ENCODE data around the gene MET.

The MET gene

DNA sequence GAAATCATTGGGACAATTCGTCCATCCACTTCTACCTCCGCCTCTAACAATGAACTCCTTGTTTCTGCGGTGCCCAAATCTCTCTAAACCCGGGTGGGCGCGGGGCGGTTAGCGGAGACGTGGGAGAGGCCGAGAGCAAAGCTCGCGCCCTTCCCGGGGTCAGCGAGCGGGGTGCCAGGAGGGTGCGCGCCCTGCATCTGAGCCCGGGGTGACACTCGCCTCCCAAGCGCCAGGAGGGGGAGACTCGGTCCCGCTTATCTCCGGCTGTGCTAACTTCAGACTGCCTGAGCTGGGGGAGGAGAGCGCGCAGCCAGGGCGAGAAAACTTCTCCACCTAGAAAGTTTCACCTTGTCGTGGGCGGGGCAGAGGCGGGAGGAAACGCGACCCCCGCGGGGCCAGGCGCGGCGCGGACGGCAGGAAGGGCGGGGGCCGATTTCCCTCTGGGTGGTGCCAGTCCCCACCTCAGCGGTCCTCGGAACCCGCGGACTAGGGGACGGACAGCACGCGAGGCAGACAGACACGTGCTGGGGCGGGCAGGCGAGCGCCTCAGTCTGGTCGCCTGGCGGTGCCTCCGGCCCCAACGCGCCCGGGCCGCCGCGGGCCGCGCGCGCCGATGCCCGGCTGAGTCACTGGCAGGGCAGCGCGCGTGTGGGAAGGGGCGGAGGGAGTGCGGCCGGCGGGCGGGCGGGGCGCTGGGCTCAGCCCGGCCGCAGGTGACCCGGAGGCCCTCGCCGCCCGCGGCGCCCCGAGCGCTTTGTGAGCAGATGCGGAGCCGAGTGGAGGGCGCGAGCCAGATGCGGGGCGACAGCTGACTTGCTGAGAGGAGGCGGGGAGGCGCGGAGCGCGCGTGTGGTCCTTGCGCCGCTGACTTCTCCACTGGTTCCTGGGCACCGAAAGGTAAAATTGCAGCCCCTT is at the start of gene MET:
MET (plus strand) TSS at position 516 of the 915 bp plus-strand sequence. CDS start 26,889 bp downstream, outside the sequence.
- in situ Hi-C loops (cut with MboI; ENCODE audit: low sequenced_read_pairs, unreplicated experiment): no loop called here
- TF ChIP-seq, protein P1, sequence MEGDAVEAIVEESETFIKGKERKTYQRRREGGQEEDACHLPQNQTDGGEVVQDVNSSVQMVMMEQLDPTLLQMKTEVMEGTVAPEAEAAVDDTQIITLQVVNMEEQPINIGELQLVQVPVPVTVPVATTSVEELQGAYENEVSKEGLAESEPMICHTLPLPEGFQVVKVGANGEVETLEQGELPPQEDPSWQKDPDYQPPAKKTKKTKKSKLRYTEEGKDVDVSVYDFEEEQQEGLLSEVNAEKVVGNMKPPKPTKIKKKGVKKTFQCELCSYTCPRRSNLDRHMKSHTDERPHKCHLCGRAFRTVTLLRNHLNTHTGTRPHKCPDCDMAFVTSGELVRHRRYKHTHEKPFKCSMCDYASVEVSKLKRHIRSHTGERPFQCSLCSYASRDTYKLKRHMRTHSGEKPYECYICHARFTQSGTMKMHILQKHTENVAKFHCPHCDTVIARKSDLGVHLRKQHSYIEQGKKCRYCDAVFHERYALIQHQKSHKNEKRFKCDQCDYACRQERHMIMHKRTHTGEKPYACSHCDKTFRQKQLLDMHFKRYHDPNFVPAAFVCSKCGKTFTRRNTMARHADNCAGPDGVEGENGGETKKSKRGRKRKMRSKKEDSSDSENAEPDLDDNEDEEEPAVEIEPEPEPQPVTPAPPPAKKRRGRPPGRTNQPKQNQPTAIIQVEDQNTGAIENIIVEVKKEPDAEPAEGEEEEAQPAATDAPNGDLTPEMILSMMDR (IDR thresholded peaks at IDR 0.05; ENCODE audit: borderline replicate concordance, control extremely low read depth, extremely low read depth, insufficient read depth, missing control alignments): peak; percentile 38
- peak; percentile 80 for DNase-seq (ENCODE audit: low spot score)

DNA sequence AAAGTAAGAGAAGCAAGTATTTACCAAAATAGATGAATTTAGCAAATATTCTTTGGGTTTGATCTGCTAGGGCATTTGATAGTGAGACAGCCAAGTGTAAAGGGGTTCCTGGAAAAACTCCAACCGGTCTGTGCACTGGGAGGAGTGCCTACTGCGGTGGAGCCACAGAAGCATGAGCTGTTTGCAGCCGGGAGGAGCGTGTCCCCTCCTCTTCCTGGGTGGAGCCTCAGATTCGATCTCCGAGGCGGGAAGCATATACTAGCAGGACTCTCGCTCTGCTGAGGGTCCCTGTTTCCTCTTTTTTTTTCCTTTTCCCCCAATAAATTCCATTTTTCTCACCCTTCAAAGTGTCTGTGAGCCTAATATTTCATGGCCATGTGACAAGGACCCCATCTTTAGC is 45.1 kb upstream of the MET start:
- in situ Hi-C loops (cut with MboI; ENCODE audit: low sequenced_read_pairs, unreplicated experiment): no loop called here
- TF ChIP-seq, protein P1 (IDR thresholded peaks at IDR 0.05; ENCODE audit: borderline replicate concordance, control extremely low read depth, extremely low read depth, insufficient read depth, missing control alignments): no peak
- DNase-seq (ENCODE audit: low spot score): no peak

DNA sequence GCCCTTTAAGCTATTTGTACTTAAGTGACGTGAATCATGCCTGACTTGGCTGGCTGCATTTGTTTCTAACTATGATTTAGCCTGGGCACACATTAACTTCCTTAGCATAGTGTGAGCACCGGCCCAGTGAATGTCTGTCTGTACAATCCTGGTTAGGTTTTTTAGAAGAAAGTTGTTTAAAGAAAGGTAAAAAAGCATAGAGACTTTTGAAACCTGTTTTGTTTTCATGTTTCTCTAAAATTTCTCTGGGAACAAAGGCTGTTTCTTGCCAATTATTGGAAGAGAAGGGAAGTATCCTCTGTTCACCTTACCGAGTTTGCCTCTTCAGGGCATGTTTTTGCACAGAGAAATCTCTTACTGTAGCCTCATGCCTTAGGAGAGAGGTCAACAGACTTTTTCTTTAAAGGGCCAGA is 42.9 kb upstream of the MET start:
- DNase-seq (ENCODE audit: low spot score): no peak
- TF ChIP-seq, protein P1 (IDR thresholded peaks at IDR 0.05; ENCODE audit: borderline replicate concordance, control extremely low read depth, extremely low read depth, insufficient read depth, missing control alignments): no peak
- in situ Hi-C loops (cut with MboI; ENCODE audit: low sequenced_read_pairs, unreplicated experiment): no loop called here

DNA sequence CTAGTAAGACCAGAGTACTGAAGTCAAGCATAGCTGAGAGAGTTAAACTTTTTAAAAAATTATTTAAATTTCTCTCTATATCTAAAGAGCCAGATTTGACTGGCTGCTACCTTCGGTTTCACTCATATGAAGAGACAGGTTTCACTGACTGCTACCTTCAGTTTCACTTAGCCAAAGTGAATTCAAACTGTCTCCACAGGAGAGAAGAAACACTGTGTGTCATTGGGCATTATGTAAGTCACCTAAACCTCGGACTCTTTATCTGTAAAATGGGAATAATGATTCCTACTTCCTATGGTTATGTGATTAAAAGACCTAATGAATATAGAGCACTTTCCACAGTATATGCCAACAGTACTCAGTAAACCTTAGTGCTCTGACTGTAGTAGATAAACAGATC is 41.6 kb upstream of the MET start:
- in situ Hi-C loops (cut with MboI; ENCODE audit: low sequenced_read_pairs, unreplicated experiment): no loop called here

DNA sequence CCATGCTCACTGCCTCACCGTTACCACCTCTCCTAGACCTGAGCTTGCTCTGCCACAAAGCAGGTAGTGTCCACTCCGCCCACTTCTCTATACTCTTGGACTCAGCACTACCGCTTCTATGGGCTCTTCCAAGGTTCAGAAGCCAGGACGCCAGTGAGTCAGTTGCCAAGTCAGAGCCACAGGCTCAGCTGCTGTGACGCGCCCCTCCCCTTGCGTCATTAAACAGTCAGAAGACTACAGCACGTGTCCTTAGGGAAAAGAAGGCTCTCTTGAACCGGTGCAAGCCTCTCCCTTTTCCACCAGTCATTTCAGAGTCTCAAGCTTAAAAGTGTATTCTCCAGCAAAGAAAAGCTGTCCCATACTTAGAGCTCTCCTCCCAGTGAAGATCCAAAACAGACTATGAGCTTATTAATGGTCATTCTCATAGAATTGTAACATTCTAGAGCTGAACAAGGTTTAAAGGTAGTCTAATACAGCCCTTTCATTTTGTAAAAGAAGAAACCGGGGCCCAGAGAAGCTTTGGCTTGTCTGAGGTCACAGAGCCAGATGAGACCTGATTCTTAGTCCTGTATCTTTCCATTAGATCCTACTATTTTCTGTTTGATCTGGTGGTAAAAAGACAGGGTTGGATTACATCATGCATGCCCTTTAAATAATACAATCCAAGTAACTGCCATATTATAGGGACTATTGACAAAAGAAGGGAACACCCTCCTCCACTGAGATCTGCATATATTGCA is 40.9 kb upstream of the MET start:
- DNase-seq (ENCODE audit: low spot score): no peak
- TF ChIP-seq, protein P1 (IDR thresholded peaks at IDR 0.05; ENCODE audit: borderline replicate concordance, control extremely low read depth, extremely low read depth, insufficient read depth, missing control alignments): no peak
- in situ Hi-C loops (cut with MboI; ENCODE audit: low sequenced_read_pairs, unreplicated experiment): no loop called here

More for the DNA sequence above, 41.6 kb upstream of the MET start:
- DNase-seq (ENCODE audit: low spot score): peak; percentile 52
- TF ChIP-seq, protein P1 (IDR thresholded peaks at IDR 0.05; ENCODE audit: borderline replicate concordance, control extremely low read depth, extremely low read depth, insufficient read depth, missing control alignments): no peak

DNA sequence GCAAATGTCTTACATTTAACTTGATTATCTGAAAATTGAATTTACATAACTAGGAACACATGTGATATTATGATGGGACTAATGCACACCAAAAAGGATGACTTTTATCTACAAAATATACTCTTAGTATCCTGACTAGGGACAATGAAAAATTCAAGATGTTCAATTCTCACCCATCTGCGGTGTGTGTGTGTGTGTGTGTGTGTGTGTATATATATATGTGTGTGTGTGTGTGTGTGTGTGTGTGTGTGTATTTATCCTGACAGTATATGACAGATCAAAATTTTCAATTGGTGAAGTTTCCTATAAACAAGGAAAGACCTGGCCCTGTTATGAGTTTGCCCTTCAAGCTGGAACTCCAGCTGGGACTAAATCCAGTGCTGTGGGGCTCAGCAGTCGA is 40.3 kb upstream of the MET start:
- TF ChIP-seq, protein P1 (IDR thresholded peaks at IDR 0.05; ENCODE audit: borderline replicate concordance, control extremely low read depth, extremely low read depth, insufficient read depth, missing control alignments): no peak
- no peak for DNase-seq (ENCODE audit: low spot score)
- in situ Hi-C loops (cut with MboI; ENCODE audit: low sequenced_read_pairs, unreplicated experiment): no loop called here
